ENCODE data around the gene TFAP2D.

TFAP2D gene

GRCh38 chr6:50713226-50713625, at the start of gene TFAP2D:
Gene TFAP2D, plus strand, starts transcription at chr6:50713526. Its CDS starts 530 bp downstream, at chr6:50714056.
- DNase-seq: no peak

DNA sequence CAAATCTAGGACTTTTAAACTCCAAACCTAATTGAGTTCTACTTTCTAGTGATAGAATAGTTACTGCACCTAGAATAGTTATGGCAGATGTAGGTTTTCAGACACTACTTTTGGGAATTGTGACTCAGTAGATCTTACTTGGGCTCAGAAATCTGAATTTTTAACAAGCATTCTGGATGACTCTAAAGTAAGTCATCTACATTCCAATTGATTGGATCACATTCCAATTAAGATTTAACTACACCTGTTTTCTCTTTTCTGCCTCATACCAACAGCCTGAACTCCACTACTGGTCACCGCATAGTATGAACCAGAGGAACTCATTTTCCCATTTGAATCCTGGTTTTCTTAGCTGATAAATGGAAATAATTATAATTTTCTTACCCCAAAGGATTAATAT, 49.5 kb upstream of the TFAP2D start:
- no peak for DNase-seq

DNA sequence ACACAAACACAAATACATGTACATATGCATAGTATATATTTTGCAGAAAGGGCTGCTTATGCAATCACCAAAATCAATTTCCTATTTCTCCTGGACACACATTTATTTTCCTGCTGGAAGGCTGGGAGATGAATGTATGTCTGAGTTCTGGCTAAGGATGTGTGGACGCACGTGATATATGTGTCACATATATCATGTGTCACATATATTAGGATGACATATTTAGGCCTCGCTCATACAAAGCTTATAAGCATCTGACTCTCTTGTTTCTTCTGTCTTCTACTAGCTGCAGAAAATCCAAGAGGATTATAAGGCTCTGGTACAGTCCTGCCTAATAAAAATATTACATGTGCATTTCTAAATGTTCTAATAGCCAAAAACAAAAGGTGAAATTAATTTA, 47.2 kb upstream of the TFAP2D start:
- no peak for DNase-seq

DNA sequence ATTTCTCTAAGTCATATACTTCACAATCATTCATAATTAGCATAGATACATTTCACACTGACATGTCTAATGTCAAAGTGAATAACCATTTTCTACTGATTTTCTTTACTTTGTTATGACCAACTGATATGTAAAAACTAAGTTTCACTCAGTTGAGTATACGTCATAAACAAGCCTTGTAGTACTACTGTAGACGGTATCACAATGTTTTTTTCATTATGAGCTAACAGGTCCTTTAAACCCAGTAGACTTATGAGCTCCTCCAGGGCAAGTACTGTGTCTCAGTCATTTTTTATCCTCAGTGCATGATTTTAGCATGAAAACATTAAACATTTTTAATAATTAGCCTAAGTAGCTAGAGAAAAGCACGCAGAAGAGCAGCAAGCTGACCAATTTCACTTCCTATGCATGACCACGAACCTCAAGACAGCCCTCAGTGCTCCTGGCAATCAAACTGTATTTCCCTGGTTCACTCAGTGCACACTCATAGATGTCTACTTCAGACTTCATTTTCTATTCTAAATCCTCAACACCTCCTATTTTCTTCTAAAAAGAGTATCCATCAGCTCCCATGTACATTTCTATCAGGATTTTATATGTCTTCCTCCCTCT, 32.0 kb upstream of the TFAP2D start:
- DNase-seq: no peak

DNA sequence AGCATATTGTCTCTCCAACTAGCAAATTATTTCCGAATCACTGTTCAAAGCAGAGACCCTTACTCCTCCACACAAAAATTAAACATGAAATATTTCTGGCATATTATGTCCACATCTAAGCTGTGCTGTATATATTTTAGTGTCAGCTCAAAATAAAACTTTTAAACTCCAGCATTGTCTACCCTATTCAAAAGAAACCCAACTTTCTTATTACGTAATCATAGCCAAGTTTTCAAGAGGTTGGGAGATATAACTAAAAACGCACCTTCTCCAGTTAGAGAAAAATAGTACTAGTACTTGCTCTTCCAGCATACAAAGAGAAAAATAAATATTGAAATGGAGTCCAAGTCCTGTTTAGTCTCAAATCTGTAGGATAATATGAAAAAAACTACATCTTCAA, 24.1 kb upstream of the TFAP2D start:
- no peak for DNase-seq

DNA sequence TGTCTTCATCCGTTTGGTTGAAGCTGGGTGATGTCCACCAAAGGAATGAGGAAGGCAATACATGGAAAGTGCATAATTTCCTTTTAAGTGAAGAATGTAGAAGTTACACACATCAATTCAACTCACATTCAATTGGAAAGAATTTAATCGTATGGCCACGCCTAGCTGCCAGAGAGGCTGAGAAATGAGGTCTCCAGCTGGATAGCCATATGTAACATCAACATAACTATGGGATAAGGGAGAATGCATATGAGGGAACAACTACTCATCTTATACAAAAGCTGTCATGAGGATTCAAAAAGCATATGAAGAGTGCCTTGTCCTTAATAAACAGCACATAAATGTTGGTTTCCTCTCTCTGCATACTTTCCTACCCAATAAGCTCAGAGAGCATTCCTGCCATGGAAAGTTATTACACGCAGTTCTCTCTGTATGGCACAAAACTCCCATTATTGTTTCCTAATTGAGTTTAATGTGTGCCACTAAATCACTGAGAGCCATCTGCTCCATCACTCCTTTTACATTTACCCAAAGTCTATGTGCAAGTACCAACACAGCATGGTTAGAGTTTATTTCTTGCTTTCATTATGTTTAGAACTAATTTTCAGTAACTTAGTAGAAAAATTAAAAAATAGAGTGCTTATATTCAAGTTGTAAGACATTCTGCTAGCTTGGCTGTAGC, 21.4 kb upstream of the TFAP2D start:
- DNase-seq: no peak

DNA sequence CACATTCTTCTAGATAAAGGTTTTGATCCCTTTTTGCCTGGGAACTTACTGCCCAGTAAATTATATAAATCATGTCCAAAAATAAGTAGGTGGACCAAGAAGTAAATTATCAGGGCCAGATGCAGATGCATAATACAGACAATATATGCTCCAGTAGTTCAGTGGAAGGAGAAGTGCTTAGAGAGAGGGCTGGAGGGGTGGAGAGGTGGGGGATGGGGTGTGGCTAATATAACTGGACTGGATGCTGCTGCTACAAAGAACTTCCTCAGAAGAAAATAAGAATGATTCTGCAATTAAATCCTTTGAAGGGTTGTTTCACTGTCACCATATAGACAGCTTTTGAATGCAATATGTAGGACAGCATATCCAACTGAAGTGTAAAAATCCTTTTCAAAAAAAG, 14.8 kb upstream of the TFAP2D start:
- no peak for DNase-seq

DNA sequence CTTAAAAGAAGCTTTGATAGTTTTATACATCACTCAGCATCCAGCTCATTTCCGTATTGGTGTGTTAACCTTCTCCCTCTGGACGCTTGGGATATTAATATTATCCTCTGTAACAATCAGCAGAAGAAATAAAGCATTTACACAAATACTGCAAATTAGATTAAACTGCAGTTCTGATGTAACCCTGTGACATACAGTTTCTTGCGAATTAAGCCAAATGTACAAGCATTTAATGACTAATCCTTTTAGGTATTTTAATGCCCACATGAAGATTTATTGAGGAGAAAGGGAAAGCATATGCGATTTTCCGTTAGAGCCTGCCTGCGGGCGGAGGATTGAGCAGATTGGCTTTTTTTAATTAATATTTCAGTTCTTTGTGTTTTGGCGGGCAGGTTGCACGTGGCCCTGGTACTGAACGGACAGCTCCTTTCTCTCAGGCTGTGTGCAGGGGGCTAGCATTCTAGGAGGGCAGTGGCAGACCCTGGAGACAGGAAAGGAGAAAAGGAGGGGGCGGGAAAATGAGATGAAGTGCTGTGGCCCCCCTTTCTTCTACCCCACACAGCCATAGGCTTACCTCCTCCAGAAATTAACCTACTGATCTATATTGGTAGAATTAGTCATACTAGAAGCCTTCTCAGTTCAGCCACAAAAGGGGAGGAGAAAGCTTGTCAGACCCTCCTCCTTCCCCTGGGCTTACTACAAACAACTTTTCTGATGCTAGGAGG, 14.1 kb upstream of the TFAP2D start:
- DNase-seq: no peak

- no peak for DNase-seq
Measured at GRCh38 chr6:50706575-50706974, 6.8 kb upstream of the TFAP2D start.

DNA sequence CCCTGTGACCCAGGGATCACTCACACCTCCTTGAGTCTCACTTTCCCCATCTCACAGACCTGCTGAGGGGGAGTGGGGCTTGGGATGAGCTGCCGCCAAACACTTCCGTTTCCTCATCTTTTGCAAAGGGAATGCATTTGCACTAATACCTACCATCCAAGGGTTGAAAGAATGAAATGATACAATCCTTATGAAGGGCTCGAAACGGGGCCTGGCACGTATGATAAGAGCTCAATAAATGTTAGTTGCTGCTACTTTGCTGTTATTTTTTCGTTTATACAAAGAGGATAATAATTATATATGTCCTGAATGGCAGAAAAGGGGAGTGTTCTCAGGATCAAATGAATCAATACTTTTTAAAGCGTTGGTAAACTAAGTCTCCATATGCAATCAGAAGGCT, 6.1 kb upstream of the TFAP2D start:
- no peak for DNase-seq

DNA sequence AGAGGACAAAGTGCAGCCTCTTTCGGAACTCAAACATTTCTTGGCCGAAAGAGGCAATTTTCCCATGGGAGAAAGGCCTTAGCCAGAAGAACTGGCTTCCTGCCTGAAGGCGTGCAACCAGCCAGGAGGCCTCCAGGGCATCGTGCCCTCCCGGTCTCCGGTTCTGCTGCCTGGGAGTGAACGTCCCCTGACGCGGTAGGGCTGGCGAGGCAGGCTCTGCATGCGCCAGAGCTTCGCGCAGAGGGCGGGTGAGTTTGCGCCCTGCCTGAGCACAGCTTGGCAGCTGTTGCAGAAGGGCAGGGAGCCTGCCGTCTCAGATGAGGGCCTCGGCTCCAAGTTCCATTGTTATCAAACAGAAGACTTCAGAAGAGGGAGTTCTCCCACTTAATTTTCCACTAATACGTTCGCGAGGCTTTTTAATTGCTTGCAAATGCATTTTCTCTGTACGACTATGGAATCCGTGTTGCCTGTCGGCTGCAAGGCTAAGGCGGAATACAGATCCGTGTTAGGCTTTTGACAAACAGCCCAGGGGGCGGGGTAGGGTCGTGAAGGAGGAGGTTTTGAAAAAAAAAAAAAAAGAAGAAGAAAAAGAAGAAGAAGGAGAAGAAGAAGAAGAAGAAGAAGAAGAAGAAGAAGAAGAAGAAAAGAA, 5.5 kb upstream of the TFAP2D start:
- DNase-seq: no peak

DNA sequence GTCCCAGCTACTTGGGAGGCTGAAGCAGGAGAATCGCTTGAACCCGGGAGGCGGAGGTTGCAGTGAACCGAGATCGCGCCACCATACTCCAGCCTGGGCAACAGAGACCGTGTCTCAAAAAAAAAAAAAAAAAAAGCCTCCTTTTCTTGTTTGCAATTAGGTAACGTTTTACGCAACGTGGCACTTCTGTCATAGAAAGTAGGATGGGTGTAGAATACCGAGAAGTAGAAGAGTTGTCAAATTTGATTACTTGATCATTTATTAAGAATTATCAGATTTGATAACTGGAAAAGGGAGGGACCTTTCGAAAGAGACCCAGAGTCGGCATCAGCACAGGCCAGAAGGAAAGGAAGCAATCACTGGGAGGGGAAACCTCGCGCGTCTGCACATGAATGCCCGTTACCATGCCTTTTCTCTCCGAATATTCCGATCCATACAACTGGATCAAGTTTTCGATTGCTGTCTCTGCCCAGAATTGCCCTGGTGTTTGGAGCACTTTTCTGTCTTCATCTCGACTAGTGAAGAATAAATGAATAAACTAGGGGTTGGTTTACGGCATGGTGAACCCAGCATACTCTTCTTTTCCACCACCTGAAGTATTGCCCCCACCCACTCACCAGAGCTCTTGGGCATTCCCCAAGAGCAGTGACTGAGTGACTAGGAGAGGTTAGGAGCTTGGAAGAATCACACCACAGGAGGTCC, 4.5 kb upstream of the TFAP2D start:
- DNase-seq: no peak

DNA sequence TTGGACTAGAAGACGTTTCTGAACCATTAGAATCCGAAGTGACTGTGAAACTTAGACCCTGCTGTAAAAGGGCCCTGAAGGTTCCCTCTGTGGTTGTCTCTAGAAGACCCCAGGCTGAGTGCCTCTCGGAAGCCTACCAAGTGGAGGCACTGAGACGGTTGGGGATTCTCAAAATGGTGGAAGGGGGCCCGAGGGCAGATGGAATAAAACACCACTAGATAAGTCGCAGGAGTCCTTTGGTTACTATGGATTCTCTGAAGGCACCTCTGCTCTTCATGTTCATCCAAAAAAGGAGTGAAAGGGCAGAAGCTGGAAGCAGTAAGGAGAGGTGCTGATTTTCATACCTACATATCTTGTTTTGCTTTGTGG, 4.0 kb upstream of the TFAP2D start:
- no peak for DNase-seq

DNA sequence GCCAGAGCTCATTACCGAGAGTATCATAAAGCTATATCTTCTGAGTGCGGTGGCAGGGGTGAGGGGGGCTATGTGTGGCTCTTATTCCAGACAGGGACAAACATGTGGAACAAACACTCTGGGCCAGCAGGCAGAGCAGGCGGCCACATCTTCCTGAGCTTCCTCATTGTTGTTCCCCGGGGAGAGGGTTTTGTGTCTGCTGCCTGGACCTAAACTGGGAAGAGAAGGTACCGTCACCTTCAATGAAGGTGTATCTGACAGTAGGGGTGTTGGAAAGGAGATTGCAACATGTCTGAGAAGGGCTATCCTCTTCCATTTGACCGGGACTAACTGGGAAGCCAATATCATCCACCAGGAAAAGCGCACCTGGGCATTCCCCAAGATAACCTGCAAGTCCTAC, 1.6 kb upstream of the TFAP2D start:
- DNase-seq: no peak

- DNase-seq: no peak
Measured at GRCh38 chr6:50712291-50712690, 1.0 kb upstream of the TFAP2D start.

DNA sequence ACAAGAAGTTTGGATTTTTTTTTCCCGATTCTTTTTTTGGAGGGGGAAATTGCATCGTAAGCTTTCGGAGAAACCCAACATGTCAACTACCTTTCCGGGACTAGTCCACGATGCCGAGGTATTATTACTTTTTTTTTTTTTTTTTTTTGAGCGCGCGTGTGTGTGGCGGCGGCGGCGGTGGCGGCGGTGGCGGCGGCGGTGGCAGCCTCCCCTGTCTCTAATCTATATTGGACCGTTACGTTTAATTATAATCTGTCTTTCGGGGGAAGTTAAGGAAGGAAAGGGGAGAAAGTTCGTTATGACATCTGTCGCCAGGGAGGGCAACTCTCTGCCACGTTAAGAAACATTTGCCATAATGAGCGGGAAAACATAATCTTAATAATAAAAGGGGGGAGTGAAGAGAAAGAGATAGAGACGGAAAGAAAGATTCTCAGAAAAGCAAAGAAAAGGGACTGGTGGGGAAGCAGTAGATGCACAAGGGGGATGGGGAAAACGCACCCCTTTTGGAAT, 706 bp downstream of the TFAP2D start:
- DNase-seq: no peak

GRCh38 chr6:50714487-50715379, 1.4 kb downstream of the TFAP2D start:
- DNase-seq: no peak

DNA sequence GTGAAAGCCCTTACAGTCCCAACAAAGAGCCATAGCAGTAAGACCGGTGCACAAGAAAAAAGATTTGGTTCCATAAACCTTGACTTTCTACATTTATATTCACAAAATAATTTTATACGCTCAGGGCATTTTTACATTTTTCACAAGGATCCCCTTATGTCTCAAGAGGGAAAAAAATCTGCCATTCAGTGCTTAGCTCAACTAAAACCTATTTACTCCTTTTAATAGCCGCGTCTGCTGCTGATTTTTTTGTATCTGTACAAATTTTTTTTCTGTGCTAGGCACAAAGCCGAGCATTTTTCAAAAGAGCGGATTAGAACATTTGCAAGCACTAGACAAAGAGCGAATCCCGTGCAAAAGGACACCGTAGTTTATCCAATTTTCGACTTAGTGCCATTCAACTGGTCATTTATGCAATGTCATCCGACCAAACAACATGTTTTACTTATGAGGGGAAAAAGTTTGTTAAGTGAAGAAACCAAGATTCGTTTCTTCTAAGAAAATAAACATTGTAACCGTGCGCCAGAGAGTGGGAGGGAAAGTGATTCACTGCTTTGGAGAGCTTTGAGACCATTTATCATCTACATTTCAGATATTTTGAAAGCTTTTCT, 3.7 kb downstream of the TFAP2D start:
- DNase-seq: no peak

DNA sequence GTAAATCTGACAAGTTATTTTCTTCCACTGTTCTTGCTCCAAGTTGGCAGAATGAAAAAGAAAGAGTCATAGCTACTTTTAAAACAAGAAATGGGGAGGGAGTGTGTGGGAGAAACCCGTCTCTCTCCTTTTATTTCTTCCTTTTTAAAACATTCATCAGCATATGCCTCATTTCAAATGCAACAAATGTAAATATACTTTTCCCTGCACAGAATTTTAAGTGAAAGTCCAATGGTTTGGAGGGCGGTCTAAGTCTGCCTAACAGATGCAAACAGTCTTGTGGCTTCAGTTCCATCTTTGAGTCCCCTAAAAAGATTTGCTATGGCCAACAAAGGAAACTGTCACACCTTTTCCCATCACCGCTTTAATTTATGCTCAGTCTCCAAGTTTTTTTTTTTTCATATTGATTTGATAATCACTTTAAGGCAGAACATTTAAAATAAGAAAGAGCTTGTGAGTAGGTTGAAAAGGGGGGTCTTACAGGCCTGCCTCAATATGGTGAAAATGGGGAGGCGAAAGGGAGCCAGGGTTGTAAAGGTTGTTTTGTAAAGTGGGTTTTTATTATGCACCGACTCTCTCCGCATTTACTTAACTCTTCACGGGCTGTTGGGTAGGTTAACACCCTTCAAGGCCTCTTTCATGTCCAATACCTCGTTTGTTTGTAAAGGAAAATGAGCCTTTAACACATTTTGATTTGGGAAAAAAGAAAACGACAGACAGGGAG, 4.6 kb downstream of the TFAP2D start:
- no peak for DNase-seq

DNA sequence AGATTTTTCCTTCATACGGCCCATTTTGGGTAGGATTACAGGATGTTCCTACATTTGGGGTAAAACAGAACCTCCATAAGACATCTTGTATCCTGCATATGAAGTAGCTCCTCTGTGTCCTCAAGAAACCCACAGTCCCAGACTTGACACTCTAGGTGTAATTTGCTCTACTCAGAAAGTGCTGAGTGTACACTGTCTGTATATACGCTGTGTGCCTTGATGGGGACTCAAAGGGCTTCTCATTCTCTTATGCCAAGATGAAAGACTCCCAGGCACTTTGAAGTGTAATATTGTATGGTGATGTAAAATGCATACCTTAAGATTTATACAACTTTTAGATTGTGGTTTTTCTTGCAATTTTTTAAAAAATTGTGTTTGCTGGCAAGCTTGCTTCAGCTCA, 5.2 kb downstream of the TFAP2D start:
- no peak for DNase-seq

GRCh38 chr6:50720623-50721022, 7.3 kb downstream of the TFAP2D start:
- no peak for DNase-seq

Data from NCI-H1417 treated with DMSO at 0.1 percent for 48 hours (cell line).